Upper lobe of right lung (tissue), 1 donor: ENCODE measurements around the gene ARHGAP31. TPM values are rescaled to one million over a fixed set of nuclear protein-coding genes. Genes with fewer than 3 reads are reported as not detected.
"Not testable (repeated sequence)": the region's sequence is repeated elsewhere in the genome, so short reads cannot be mapped to it uniquely, and the experiment has no call there.

Source experiments
- ATAC-seq: fragments of 200-7000 bp; cut with Tn5 transposase; one replicate; pipeline ENCODE4 v1.9.1; 2020; ENCODE audit warnings: mild to moderate bottlenecking, moderate library complexity
- DNase-seq: peaks from one replicate; pipeline ENCODE4 v3.0.0-alpha.2; 2020
- H3K27ac ChIP-seq: fragments of 200-600 bp; one replicate; pipeline ENCODE4 v1.8.0; 2022
- H3K27me3 ChIP-seq: fragments of 200-600 bp; one replicate; pipeline ENCODE4 v1.8.0; 2022; ENCODE audit warnings: mild to moderate bottlenecking
- H3K36me3 ChIP-seq: fragments of 200-600 bp; one replicate; pipeline ENCODE4 v1.8.0; 2022
- H3K4me1 ChIP-seq: fragments of 200-600 bp; one replicate; pipeline ENCODE4 v1.8.0; 2022
- H3K4me3 ChIP-seq: fragments of 200-600 bp; one replicate; pipeline ENCODE4 v1.8.0; 2022; ENCODE audit warnings: mild to moderate bottlenecking
- H3K9me3 ChIP-seq: fragments of 200-600 bp; one replicate; pipeline ENCODE4 v1.8.0; 2022
- intact Hi-C: fragments of 100-400 bp; cut with DNase I; formaldehyde crosslinking; loops from one replicate; pipeline ENCODE4 v1.11.0; 2022
- total RNA-seq: library from RNA; stranded (reverse); fragmentation: NEBNext Ultra II Directional; extraction: Animal tissue kit (Norgen Biotek cat#: 25700); gene quantifications from one replicate; pipeline ENCODE4 v1.2.1, GENCODE V29; 2021
- TF ChIP-seq, protein P1 (sequence below): fragments of 200-600 bp; IDR thresholded peaks from one replicate; pipeline ENCODE4 v1.8.0; 2022; ENCODE audit warnings: antibody characterized with exemption
- donor health status: DM: no; HTN: yes; CAD: no; lungs with severe emphysema.

The ARHGAP31 gene
- total RNA-seq, 1 donor from 2014 or later: 117 TPM

DNA sequence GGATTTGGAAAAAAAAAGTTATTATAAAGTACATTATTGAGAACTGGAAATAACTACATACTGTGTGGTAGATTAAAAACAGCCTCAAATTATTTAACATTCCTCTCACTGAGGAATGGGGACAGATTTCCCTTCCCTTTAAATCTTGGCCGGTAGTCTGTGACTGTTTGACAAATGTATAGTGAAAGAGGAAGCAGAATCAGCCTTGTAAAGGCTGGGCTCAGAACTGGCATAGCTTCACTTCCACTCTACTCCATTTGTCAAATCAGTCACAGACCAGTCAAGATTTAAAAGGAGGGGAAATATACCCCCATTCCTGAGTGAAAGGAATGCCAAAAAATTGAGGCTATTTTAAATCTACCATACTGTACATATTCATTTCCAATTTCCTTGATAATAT, 35.3 kb upstream of the ARHGAP31 start:
- peaks cover 6% of the 10 kb centered on the region for H3K4me1 ChIP-seq
- DNase-seq (no peak), ATAC-seq (peak; percentile 79)
- no peak overlapping the region for H3K27ac ChIP-seq
- no peak overlapping the region for H3K4me3 ChIP-seq
- intact Hi-C loops: no loop called here
- no peaks in the 10 kb centered on the region for H3K36me3 ChIP-seq
- no peaks in the 10 kb centered on the region for H3K9me3 ChIP-seq
- H3K27me3 ChIP-seq: no peaks in the 10 kb centered on the region
- TF ChIP-seq, protein P1, sequence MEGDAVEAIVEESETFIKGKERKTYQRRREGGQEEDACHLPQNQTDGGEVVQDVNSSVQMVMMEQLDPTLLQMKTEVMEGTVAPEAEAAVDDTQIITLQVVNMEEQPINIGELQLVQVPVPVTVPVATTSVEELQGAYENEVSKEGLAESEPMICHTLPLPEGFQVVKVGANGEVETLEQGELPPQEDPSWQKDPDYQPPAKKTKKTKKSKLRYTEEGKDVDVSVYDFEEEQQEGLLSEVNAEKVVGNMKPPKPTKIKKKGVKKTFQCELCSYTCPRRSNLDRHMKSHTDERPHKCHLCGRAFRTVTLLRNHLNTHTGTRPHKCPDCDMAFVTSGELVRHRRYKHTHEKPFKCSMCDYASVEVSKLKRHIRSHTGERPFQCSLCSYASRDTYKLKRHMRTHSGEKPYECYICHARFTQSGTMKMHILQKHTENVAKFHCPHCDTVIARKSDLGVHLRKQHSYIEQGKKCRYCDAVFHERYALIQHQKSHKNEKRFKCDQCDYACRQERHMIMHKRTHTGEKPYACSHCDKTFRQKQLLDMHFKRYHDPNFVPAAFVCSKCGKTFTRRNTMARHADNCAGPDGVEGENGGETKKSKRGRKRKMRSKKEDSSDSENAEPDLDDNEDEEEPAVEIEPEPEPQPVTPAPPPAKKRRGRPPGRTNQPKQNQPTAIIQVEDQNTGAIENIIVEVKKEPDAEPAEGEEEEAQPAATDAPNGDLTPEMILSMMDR: no peak

DNA sequence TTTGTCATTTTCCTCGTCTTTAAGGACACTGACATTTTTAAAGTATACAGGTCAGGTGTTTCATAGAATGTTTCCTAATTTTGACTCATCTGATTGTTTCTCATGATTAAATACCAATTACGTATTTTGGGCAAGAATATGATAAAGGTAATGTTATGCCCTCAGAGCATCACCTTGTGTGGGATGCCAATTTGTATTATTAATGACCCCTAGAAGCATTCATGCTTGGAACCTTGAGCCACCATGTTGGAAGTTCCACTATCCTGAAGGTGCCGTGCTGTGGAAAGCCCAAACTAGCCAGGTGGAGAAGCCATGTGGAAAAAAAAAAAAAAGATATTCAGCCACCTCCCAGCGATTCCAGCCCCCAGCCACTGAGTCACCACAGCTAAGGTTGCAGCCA, 34.4 kb upstream of the ARHGAP31 start:
- intact Hi-C loops: no loop called here
- Histone ChIP-seq H3K9me3 (no peaks in the 10 kb centered on the region), H3K27me3 (no peaks in the 10 kb centered on the region), H3K36me3 (no peaks in the 10 kb centered on the region), H3K4me1 (peaks cover 6% of the 10 kb centered on the region), H3K4me3 (no peak overlapping the region), H3K27ac (no peak overlapping the region)
- TF ChIP-seq, protein P1: no peak
- ATAC-seq (no peak), DNase-seq (no peak)

DNA sequence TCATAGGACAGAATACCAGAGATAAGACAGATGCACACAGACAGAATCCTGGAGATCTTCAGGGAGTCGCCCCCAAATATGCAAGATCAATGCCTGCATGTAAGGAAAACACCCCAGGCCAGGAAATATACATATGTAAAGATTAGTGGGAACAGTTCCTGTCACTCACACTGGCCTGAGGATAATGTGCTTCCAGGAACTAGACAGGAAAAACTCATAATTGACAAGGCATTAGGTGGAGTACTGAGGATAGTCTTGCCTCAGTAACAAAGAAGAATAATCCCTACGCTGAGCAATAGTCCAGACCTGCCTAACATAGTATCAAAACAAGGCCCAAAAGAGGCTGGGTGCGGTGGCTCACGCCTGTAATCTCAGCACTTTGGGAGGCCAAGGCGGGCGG, 33.1 kb upstream of the ARHGAP31 start:
- Histone ChIP-seq H3K36me3 (no peaks in the 10 kb centered on the region), H3K4me1 (peaks cover 6% of the 10 kb centered on the region), H3K27me3 (no peaks in the 10 kb centered on the region), H3K4me3 (no peak overlapping the region), H3K9me3 (no peaks in the 10 kb centered on the region), H3K27ac (no peak overlapping the region)
- ATAC-seq: no peak
- TF ChIP-seq, protein P1: no peak
- intact Hi-C loops: no loop called here
- DNase-seq: no peak

DNA sequence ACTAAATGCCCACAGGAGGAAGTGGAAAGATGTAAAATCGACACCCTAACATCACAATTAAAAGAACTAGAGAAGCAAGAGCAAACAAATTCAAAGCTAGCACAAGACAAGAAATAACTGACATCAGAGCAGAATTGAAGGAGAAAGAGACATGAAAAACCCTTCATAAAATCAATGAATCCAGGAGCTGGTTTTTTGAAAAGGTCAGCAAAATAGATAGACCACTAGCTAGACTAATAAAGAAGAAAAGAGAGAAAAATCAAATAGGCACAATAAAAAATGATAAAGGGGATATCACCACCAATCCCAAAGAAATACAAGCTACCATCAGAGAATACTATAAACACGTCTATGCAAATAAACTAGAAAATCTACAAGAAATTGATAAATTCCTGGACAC, 24.0 kb upstream of the ARHGAP31 start:
- H3K4me3 ChIP-seq, H3K27ac ChIP-seq, H3K27me3 ChIP-seq, ATAC-seq, DNase-seq, H3K9me3 ChIP-seq, H3K4me1 ChIP-seq, intact Hi-C loops, H3K36me3 ChIP-seq: not testable (repeated sequence)

DNA sequence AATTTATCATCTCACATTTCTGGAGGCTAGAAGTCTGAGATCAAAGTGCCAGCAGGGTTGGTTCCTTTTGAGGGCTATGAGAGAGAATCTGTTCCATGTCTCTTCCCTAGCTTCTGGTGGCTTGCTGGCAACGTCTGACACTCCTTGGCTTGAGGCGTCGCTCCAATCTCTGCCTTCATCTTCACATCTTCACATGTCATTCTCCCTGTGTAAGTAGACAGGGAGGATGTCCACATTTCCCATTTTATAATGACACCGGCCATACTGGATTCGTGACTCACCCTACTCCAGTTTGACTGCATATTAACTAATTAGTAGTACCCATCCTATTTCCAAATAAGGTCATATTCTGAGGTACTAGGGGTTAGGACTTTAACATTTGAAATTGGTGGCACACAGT, 17.5 kb upstream of the ARHGAP31 start:
- Histone ChIP-seq H3K4me1 (peaks cover 19% of the 10 kb centered on the region), H3K27ac (no peak overlapping the region), H3K4me3 (no peak overlapping the region), H3K36me3 (no peaks in the 10 kb centered on the region), H3K9me3 (no peaks in the 10 kb centered on the region), H3K27me3 (no peaks in the 10 kb centered on the region)
- intact Hi-C loops: no loop called here
- DNase-seq: no peak
- TF ChIP-seq, protein P1: no peak
- no peak for ATAC-seq

DNA sequence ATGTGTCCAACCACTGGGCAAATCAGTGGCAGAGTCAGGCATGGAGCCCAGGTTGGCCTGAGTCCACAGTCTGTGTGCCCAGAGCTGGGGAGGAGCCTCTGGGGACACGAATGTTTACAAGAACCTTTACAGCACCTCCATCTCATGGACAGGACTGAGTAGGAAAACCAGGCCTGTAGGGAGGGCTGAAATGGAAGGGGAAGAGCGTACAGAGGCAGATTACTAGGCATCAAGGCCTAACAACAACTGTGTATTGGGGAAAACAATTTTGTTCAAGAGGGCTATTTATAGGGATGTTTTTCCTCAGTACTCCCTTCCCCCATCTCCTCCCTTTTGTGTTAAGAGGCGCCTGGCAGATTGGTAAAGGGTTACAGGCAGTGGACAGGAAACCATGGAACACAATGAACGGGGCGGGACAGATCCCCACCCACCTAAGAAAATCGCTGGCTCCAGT, 15.1 kb upstream of the ARHGAP31 start:
- no peaks in the 10 kb centered on the region for H3K27me3 ChIP-seq
- ATAC-seq (peak; percentile 77), DNase-seq (peak; percentile 81)
- H3K4me3 ChIP-seq: no peak overlapping the region
- peak overlapping the region; percentile 73 for H3K27ac ChIP-seq
- intact Hi-C loops: no loop called here
- TF ChIP-seq, protein P1: no peak
- H3K36me3 ChIP-seq: no peaks in the 10 kb centered on the region
- peaks cover 19% of the 10 kb centered on the region for H3K4me1 ChIP-seq
- no peaks in the 10 kb centered on the region for H3K9me3 ChIP-seq
